22Rv1 (cell line): ENCODE measurements around the gene FAM216B.

Source experiments
- CTCF ChIP-seq: fragments of 450-650 bp; IDR thresholded peaks from 2 replicates; pipeline ENCODE4 v1.5.1; 2017; ENCODE audit warnings: mild to moderate bottlenecking
- ZFX ChIP-seq: fragments of 450-650 bp; IDR thresholded peaks from 2 replicates; pipeline ENCODE4 v1.6.1; 2017; ENCODE audit warnings: antibody characterized with exemption, borderline replicate concordance

- TF ChIP-seq CTCF (no peak), ZFX (no peak)
Observed at GRCh38 chr13:42740753-42741152, 40.6 kb upstream of the FAM216B start.
